Testis (tissue), 2 donors: ENCODE data around the gene NKIRAS2.

Experiments used
- POLR2A ChIP-seq: fragments of 450-650 bp; IDR thresholded peaks from one replicate; pipeline ENCODE4 v1.6.1; 2017; ENCODE audit warnings: antibody characterized with exemption, mild to moderate bottlenecking, moderate library complexity
- TF ChIP-seq, protein P1 (sequence below), 3 experiments: fragments of 450-650 bp in 2 of 3; fragments of 200-600 bp in 1 of 3; sonication (generic) in 1 of 3; IDR thresholded peaks; one replicate each; pipeline ENCODE4 v1.5.1; 2016 to 2019; ENCODE audit warnings: antibody characterized with exemption in 3 of 3, mild to moderate bottlenecking in 2 of 3, moderate library complexity in 1 of 3

DNA sequence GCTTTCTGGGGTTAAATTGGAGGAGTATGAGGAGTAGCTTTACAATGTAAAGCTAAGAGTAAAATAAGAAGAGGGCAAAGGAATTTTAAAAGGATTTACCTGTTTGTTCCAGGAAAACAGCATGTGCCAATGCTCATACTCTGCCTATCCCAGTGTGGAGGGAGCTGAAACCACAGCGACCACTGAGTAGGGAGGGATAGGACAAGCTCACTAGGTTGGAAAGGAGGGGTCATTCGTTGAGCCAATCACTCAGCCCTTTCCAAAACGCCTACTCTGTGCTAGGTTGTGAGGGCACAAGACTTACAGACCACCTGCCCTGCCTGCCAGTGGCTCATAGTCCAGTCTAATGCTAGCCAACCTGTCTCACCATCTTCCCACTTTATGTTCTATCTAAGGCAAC, 1.6 kb upstream of the NKIRAS2 start:
- TF ChIP-seq, protein P1, sequence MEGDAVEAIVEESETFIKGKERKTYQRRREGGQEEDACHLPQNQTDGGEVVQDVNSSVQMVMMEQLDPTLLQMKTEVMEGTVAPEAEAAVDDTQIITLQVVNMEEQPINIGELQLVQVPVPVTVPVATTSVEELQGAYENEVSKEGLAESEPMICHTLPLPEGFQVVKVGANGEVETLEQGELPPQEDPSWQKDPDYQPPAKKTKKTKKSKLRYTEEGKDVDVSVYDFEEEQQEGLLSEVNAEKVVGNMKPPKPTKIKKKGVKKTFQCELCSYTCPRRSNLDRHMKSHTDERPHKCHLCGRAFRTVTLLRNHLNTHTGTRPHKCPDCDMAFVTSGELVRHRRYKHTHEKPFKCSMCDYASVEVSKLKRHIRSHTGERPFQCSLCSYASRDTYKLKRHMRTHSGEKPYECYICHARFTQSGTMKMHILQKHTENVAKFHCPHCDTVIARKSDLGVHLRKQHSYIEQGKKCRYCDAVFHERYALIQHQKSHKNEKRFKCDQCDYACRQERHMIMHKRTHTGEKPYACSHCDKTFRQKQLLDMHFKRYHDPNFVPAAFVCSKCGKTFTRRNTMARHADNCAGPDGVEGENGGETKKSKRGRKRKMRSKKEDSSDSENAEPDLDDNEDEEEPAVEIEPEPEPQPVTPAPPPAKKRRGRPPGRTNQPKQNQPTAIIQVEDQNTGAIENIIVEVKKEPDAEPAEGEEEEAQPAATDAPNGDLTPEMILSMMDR (IDR thresholded peaks at IDR 0.05): no peak
- TF ChIP-seq POLR2A: no peak
